ENCODE results near the gene MSRB1.

MSRB1 gene

GRCh38 chr16:1978476-1979120, 35.6 kb upstream of the MSRB1 start:
- TF ChIP-seq, protein P1, sequence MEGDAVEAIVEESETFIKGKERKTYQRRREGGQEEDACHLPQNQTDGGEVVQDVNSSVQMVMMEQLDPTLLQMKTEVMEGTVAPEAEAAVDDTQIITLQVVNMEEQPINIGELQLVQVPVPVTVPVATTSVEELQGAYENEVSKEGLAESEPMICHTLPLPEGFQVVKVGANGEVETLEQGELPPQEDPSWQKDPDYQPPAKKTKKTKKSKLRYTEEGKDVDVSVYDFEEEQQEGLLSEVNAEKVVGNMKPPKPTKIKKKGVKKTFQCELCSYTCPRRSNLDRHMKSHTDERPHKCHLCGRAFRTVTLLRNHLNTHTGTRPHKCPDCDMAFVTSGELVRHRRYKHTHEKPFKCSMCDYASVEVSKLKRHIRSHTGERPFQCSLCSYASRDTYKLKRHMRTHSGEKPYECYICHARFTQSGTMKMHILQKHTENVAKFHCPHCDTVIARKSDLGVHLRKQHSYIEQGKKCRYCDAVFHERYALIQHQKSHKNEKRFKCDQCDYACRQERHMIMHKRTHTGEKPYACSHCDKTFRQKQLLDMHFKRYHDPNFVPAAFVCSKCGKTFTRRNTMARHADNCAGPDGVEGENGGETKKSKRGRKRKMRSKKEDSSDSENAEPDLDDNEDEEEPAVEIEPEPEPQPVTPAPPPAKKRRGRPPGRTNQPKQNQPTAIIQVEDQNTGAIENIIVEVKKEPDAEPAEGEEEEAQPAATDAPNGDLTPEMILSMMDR (IDR thresholded peaks at IDR 0.05; ENCODE audit: low read depth, low read length, missing control alignments), result no peak
- in situ Hi-C loops (cut with HindIII; ENCODE audit: low sequenced_read_pairs), result no loop called here
- DNase-seq (ENCODE audit: low read depth), result no peak
- no peak overlapping the region for H3K4me3 ChIP-seq (ENCODE audit: low read depth, low read length)

DNA sequence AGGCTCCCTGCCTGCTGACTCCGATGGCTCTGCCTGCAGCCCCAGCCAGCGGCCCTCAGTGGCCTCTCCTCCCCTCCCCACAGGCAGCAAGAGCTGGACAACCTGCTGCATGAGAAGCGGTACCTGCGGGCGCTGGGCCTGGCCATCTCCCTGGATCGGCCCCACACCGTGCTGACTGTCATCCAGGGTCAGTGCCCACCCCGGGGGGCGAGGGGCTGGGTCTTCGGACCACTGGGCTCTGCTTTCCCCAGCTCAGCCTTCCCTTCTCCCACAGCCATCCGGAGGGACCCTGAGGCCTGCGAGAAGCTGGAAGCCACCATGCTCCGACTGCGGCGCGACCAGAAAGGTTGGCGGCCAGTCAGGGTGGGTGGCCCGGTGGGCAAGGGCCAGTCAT, 34.9 kb upstream of the MSRB1 start:
- in situ Hi-C loops (cut with HindIII; ENCODE audit: low sequenced_read_pairs), result no loop called here
- no peak for DNase-seq (ENCODE audit: low read depth)
- TF ChIP-seq, protein P1 (IDR thresholded peaks at IDR 0.05; ENCODE audit: low read depth, low read length, missing control alignments), result no peak
- H3K4me3 ChIP-seq (ENCODE audit: low read depth, low read length), result no peak overlapping the region

DNA sequence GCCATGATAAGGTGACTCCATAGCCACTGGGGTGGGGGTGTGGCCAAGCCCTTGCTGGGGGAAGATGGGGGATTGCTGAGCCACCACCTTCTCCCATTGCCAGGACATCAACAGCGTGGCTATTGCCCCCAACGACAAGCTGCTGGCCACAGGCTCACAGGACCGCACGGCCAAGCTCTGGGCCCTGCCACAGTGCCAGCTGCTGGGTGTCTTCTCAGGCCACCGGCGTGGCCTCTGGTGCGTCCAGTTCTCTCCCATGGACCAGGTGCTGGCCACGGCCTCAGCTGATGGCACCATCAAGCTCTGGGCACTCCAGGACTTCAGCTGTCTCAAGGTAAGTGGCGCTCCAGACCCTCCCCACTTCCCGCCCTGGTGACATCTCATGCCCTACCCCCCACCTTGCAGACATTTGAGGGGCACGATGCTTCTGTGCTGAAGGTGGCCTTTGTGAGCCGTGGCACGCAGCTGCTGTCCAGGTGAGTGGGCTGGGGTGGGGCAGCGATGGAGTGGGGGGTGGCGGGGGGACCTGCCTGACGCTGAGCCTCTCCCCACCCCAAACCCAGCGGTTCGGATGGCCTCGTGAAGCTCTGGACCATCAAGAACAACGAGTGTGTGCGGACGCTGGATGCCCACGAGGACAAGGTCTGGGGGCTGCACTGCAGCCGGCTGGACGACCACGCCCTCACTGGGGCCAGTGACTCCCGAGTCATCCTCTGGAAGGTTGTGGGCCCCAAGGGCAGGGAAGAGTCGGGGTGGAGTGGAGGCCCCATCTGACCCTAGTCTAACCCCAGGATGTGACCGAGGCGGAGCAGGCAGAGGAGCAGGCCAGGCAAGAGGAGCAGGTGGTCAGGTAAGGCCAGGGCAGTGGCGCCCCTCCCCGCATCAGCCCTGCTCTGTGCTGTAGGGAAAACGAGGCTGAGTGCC, 34.2 kb upstream of the MSRB1 start:
- H3K4me3 ChIP-seq (ENCODE audit: low read depth, low read length), result no peak overlapping the region
- no peak for DNase-seq (ENCODE audit: low read depth)
- TF ChIP-seq, protein P1 (IDR thresholded peaks at IDR 0.05; ENCODE audit: low read depth, low read length, missing control alignments), result no peak
- in situ Hi-C loops (cut with HindIII; ENCODE audit: low sequenced_read_pairs), result no loop called here

DNA sequence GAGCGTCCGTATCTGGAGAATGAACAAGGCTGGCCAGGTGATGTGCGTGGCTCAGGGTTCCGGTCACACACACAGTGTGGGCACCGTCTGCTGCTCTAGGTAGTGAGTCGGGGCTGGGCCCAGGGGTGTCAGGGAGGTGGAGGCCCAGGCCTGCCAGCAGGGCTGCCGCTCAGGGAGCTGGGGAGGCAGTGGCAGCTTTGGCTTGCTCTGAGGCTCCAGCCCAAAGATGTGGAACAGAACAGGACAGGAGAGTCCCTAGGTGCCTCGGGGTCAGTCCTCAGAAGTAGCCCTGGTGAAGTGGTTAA, 33.2 kb upstream of the MSRB1 start:
- no peak overlapping the region for H3K4me3 ChIP-seq (ENCODE audit: low read depth, low read length)
- DNase-seq (ENCODE audit: low read depth), result no peak
- TF ChIP-seq, protein P1 (IDR thresholded peaks at IDR 0.05; ENCODE audit: low read depth, low read length, missing control alignments), result no peak
- in situ Hi-C loops (cut with HindIII; ENCODE audit: low sequenced_read_pairs), result no loop called here

GRCh38 chr16:1975432-1976215, 32.6 kb upstream of the MSRB1 start:
- TF ChIP-seq, protein P1 (IDR thresholded peaks at IDR 0.05; ENCODE audit: low read depth, low read length, missing control alignments), result no peak
- in situ Hi-C loops (cut with HindIII; ENCODE audit: low sequenced_read_pairs), result no loop called here
- no peak overlapping the region for H3K4me3 ChIP-seq (ENCODE audit: low read depth, low read length)
- no peak for DNase-seq (ENCODE audit: low read depth)

Data from astrocyte of the cerebellum (primary cell).